Measurements from ENCODE around the gene TPGS1. TPM values are rescaled to one million over a fixed set of nuclear protein-coding genes. Genes with fewer than 3 reads are reported as not detected.

TPGS1 gene
- total RNA-seq, 1 donor from 2014 or later = 39.6 TPM

DNA sequence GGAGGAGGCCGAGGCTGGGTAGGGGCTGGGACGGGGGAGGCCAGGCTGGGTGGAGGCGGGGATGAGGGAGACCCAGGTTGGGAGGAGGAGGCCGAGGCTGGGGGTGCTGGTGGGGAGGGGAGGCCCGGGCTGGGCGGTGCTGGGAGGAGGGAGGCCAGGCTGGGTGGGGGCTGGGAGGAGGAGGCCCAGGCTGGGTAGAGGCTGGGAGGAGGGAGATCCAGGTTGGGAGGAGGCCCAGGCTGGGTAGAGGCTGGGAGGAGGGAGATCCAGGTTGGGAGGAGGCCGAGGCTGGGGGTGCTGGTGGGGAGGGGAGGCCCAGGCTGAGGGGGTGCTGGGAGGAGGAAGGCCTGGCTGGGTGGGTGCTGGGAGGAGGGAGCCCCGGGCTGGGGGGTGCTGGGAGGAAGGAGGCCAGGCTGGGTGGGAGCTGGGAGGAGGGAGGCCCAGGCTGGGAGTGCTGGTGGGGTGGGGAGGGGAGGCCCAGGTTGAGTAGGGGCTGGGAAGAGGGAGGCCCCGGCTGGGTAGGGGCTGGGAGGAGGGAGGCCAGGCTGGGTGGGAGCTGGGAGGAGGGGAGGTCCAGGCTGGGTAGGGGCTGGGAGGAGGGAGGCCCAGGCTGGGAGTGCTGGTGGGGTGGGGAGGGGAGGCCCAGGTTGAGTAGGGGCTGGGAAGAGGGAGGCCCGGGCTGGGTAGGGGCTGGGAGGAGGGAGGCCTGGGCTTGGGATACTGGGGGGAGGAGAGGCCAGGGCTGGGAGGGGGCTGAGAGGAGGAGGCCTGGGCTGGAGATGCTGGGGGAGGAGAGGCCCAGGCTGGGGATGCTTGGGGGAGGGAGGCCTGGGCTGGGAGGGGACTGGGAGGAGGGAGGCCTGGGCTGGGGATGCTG lies 10.7 kb downstream of the TPGS1 start:
- no peak for DNase-seq (ENCODE audit: low read depth, low spot score)

DNA sequence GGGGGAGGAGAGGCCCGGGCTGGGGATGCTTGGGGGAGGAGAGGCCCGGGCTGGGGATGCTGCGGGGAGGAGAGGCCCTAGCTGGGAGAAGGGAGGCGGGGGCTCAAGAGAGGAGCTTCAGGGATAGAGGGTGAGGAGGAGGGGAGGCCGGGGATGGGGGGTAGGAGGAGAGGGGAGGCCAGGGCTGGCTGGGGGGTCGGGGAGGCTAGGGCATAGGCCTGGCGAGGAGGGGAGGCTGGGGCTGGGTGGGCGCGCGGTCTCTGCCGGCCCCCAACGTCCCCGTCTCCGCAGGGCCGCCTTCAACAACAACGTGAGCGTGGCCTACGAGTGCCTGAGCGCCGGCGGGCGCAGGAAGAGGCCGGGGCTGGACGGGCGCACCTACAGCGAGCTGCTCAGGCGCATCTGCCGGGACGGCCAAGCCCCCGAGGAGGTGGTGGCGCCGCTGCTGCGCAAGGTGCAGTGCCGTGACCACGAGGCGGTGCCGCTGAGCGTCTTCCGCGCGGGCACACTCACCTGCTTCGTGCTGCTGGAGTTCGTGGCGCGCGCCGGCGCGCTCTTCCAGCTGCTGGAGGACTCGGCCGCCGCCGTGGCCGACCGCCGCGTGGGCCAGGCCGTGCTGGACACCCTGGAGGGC lies 11.4 kb downstream of the TPGS1 start:
- DNase-seq (ENCODE audit: low read depth, low spot score) = no peak

GRCh38 chr19:519449-519865 lies 12.2 kb downstream of the TPGS1 start:
- DNase-seq (ENCODE audit: low read depth, low spot score) = no peak

GRCh38 chr19:522726-523125 lies 15.4 kb downstream of the TPGS1 start:
- DNase-seq (ENCODE audit: low read depth, low spot score) = no peak

DNA sequence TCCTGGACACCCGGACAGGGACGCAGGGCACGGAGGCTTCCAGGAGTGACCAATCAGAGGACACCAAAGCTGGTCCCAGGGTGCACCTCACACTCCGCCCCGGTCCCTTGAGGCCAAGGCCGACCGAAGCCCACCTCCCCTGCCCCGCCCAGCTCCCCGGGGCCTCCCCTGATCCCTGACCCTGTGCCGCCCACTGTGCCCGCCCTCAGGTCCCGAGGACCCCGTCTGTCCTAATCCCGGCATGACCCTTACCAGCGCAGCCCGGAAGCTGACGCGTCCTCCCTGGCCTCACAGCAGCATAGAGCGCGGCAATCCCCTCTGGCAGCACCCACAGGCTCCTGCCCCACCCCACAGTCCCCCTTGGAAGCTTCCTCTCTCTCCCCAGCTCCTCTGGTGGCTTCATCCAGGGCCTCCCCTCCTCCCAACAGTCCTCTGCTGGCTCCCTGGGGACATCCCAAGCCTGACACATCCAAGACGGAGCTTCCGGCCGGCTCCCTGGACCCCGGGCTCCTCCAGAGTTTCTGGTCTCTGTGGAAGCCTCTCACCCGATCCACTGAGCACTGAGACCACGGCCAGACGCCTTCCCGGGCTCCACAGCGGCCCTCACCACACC lies 16.9 kb downstream of the TPGS1 start:
- DNase-seq (ENCODE audit: low read depth, low spot score) = no peak

GRCh38 chr19:525029-525428 lies 17.7 kb downstream of the TPGS1 start:
- no peak for DNase-seq (ENCODE audit: low read depth, low spot score)

GRCh38 chr19:525857-526419 lies 18.6 kb downstream of the TPGS1 start:
- no peak for DNase-seq (ENCODE audit: low read depth, low spot score)

GRCh38 chr19:530134-531008 lies 23.1 kb downstream of the TPGS1 start:
- no peak for DNase-seq (ENCODE audit: low read depth, low spot score)

- DNase-seq (ENCODE audit: low read depth, low spot score) = no peak
These were observed 23.9 kb downstream of the TPGS1 start for GRCh38 chr19:531009-531752.

- DNase-seq (ENCODE audit: low read depth, low spot score) = no peak
These were observed 24.7 kb downstream of the TPGS1 start, which contains the start of gene CDC34 for GRCh38 chr19:531753-532560. Gene CDC34 (plus strand): TSS chr19:531760. CDS start chr19:531932, 172 bp downstream.

DNA sequence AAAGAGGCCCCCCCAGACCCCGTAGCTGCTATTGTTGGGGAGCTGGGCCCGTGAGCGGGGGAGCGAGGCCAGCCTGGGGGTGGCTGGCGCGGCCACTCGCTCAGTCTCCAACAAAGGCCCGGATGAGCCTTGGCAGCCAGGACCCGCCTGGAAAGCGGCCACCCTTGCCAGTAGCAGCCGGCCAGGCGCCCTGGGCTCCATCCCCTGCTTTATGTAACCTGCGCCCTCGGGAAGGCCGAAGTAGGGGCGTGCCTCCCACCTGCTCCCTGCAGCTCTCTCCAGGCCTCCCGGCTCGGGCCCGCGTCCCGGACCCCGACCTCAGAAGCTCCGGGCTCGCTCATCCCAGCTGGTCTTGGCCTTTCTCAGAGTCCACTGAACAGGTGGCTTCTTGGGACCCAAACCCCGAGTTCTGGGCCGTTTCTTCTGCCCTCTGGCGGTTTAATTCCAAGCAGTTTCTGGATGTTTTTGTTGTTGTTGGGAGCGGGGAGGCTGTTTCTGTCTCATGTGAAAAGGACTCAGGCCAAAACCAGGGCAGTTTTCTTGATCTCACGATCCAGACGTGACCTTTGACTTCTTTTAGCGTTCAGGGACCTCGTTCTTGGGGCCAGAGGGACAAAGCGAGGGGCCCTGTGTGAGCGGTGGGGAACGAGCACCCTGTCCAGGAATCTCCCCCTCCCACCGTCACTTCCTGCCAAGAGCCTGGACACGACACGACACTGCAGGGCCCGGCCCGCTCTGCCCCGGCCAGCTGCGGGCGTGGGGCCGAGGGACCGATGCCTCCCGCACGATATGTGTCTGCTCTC lies 25.5 kb downstream of the TPGS1 start:
- no peak for DNase-seq (ENCODE audit: low read depth, low spot score)

GRCh38 chr19:533364-534058 lies 26.2 kb downstream of the TPGS1 start:
- DNase-seq (ENCODE audit: low read depth, low spot score) = no peak

DNA sequence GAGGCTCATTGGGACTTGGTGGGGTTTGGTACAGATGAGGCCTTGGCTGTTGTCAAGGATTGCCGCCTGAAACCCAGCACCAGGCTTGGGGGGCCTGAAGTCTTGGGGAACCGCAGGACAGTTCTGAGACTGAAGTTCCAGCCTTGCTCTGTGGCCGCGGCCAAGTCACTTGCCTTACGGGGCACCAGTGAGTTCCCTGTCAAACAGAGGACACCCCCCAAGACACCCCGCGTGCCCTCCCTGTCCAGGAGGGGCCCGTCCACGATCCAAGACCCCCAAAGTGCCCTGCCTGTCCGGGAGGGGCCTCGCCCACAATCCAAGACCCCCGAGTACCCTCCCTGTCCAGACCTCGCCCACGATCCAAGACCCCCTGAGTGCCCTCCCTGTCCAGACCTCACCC lies 26.8 kb downstream of the TPGS1 start:
- DNase-seq (ENCODE audit: low read depth, low spot score) = no peak

GRCh38 chr19:535017-535835 lies 27.9 kb downstream of the TPGS1 start:
- DNase-seq (ENCODE audit: low read depth, low spot score) = no peak

DNA sequence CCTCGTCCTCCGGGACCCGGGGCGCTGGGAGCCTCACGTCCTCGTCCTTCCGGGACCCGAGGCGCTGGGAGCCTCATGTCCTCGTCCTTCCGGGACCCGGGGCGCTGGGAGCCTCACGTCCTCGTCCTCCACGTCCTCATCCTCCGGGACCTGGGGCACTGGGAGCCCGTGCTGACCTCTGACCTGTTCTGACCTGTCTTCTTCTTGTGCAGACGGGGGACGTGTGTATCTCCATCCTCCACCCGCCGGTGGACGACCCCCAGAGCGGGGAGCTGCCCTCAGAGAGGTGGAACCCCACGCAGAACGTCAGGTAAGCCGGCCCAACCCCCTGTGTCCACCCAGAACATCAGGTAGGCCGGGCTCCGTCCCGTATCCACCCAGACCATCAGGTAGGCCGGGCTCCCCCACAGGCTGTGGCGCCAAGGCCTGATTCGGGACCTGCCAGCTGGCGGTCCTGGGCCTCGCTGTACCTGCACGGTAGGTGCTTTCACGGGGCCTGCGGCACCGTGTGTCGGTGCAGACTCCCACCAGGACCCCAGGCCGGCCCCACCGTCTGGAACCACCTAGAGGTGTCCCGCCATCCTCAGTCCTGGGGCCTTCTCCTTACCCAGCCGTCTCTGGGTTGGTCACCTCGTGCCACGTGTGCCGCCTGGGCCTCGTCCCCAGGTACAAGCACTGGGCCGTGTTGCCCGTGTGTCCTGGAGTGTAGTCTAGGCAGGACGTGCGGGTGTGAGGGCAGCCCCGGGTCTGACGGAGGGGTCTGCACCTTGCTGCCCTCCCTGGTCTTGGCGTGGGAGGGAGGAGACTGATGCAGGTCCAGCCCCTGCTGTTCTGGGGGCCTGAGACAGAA lies 29.0 kb downstream of the TPGS1 start:
- DNase-seq (ENCODE audit: low read depth, low spot score) = no peak

DNA sequence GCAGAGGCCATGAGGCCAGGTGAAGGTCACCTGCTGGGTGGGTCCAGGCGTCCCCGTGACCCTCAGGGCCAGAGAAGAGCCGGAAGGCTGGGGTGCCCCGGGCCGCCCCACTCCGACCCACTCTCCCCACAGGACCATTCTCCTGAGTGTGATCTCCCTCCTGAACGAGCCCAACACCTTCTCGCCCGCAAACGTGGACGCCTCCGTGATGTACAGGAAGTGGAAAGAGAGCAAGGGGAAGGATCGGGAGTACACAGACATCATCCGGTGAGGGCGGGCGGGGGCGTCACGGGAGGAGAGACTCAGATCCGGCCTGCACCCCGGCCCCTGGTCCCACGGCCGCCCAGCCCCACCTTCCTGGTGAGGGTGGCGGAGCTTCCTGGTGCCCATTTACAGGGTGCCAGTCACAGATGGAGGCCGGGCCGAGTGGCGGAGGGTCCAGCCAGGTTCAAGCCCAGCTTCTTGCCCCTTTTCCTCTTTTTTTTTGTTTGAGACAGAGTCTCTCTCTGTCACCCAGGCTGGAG lies 29.6 kb downstream of the TPGS1 start:
- DNase-seq (ENCODE audit: low read depth, low spot score) = no peak
